Measurements from ENCODE around the gene MPO.

DNA sequence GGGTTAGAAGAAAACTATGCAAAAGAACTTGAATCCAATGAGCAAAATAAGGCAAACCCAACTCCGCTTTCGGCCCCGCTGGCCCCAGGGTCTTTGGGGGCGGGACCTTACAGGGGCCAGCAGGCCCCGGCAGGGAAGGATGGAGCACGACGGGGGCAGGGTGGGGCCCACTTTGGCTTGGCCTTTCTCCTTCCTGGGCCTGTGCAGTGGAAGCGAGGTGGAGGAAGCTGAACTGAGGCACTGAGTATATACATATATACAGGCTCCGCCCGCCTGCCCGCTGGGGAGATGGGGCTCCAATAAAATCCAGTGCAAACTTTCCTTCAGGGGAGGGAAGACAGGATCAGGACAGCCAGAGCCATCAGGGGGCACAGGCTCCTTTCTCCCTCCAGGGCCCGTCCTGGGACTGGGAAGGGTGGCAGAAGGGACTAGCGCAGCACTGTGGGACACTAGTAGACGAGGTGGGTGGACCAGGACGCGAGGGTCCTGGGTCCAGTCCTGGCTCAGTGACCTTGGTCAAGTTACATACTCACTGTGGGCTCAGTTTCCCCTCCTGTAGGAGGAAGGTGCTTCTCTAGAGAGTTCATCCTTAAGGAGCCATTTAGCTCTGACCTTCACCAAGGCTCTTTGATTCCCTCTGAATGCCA is 20.9 kb upstream of the MPO start:
- TF ChIP-seq, protein P1, sequence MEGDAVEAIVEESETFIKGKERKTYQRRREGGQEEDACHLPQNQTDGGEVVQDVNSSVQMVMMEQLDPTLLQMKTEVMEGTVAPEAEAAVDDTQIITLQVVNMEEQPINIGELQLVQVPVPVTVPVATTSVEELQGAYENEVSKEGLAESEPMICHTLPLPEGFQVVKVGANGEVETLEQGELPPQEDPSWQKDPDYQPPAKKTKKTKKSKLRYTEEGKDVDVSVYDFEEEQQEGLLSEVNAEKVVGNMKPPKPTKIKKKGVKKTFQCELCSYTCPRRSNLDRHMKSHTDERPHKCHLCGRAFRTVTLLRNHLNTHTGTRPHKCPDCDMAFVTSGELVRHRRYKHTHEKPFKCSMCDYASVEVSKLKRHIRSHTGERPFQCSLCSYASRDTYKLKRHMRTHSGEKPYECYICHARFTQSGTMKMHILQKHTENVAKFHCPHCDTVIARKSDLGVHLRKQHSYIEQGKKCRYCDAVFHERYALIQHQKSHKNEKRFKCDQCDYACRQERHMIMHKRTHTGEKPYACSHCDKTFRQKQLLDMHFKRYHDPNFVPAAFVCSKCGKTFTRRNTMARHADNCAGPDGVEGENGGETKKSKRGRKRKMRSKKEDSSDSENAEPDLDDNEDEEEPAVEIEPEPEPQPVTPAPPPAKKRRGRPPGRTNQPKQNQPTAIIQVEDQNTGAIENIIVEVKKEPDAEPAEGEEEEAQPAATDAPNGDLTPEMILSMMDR (conservative IDR thresholded peaks at IDR 0.05; ENCODE audit: low read length): no peak
- TF ChIP-seq EZH2phosphoT487 (IDR thresholded peaks at IDR 0.05; ENCODE audit: borderline replicate concordance, low read depth, low read length): no peak
